OCI-LY1 (cell line): ENCODE results near the gene RAP1B.

Source experiments
- H2AFZ ChIP-seq: fragments of 200-600 bp; sonication (generic), shearing (Covaris generic); 2 replicates; pipeline ENCODE4 v1.6.0; 2014; ENCODE audit warnings: antibody characterized with exemption, mild to moderate bottlenecking, low read length
- H3F3A ChIP-seq: fragments of 200-600 bp; sonication (generic), shearing (Covaris generic); 2 replicates; pipeline ENCODE4 v1.6.0; 2014; ENCODE audit warnings: mild to moderate bottlenecking, antibody characterized with exemption, low read length, moderate library complexity; ENCODE audit not compliant: insufficient read depth
- H3K27ac ChIP-seq: fragments of 200-600 bp; sonication (generic); 2 replicates; pipeline ENCODE4 v1.5.1; 2014; ENCODE audit warnings: low read length, mixed run types, mild to moderate bottlenecking, low read depth; ENCODE audit not compliant: poor library complexity, severe bottlenecking
- H3K27me3 ChIP-seq: fragments of 200-600 bp; sonication (generic); 2 replicates; pipeline ENCODE4 v1.6.0; 2014; ENCODE audit warnings: antibody characterized with exemption, mild to moderate bottlenecking, low read length, moderate library complexity; ENCODE audit not compliant: insufficient read depth
- H3K36me3 ChIP-seq: fragments of 200-600 bp; sonication (generic); 2 replicates; pipeline ENCODE4 v1.6.1; 2014; ENCODE audit warnings: mild to moderate bottlenecking, antibody characterized with exemption, low read length, moderate library complexity, mixed read lengths; ENCODE audit not compliant: insufficient read depth
- H3K4me1 ChIP-seq: fragments of 200-600 bp; sonication (generic); 2 replicates; pipeline ENCODE4 v1.5.1; 2014; ENCODE audit warnings: mild to moderate bottlenecking, low read length, moderate library complexity; ENCODE audit not compliant: insufficient read depth, severe bottlenecking
- H3K4me2 ChIP-seq: fragments of 200-600 bp; sonication (generic), shearing (Covaris generic); 2 replicates; pipeline ENCODE4 v1.6.1; 2014; ENCODE audit warnings: low read length
- H3K4me3 ChIP-seq: fragments of 200-600 bp; sonication (generic); 2 replicates; pipeline ENCODE4 v1.5.1; 2014; ENCODE audit warnings: low read length, low read depth, mild to moderate bottlenecking, mixed read lengths; ENCODE audit not compliant: poor library complexity, severe bottlenecking
- H3K79me2 ChIP-seq: fragments of 200-600 bp; shearing (Covaris generic); 2 replicates; pipeline ENCODE4 v1.6.1; 2016; ENCODE audit warnings: mixed run types, low read length, mixed read lengths; ENCODE audit not compliant: insufficient read depth
- H3K9ac ChIP-seq: fragments of 200-600 bp; sonication (generic), shearing (Covaris generic); 2 replicates; pipeline ENCODE4 v1.6.1; 2014; ENCODE audit warnings: mild to moderate bottlenecking, low read length, mixed read lengths
- H3K9me2 ChIP-seq: fragments of 200-600 bp; sonication (generic), shearing (Covaris generic); 2 replicates; pipeline ENCODE4 v1.6.1; 2014; ENCODE audit warnings: low read depth, mild to moderate bottlenecking, low read length, mixed read lengths
- H3K9me3 ChIP-seq: fragments of 200-600 bp; shearing (Covaris generic); 2 replicates; pipeline ENCODE4 v1.6.1; 2014; ENCODE audit warnings: low read length, mixed read lengths
- H4K20me1 ChIP-seq: fragments of 200-600 bp; sonication (generic), shearing (Covaris generic); 2 replicates; pipeline ENCODE4 v1.6.0; 2016; ENCODE audit warnings: mild to moderate bottlenecking, low read length; ENCODE audit not compliant: insufficient read depth
- CTCF ChIP-seq: fragments of 200-600 bp; sonication (generic), shearing (Covaris generic); IDR thresholded peaks from 2 replicates; pipeline ENCODE4 v1.5.1; 2017; ENCODE audit warnings: mild to moderate bottlenecking, antibody characterized with exemption, low read length, moderate library complexity, mixed read lengths
- EZH2 ChIP-seq: fragments of 200-600 bp; sonication (generic), shearing (Covaris generic); IDR thresholded peaks from 2 replicates; pipeline ENCODE4 v1.8.0; 2017; ENCODE audit warnings: borderline replicate concordance, mixed run types, mild to moderate bottlenecking, antibody characterized with exemption, low read length, moderate library complexity, mixed read lengths

The RAP1B gene

GRCh38 chr12:68667896-68668295 lies 57.2 kb downstream of the RAP1B start:
- no peak overlapping the region for H3K4me2 ChIP-seq

GRCh38 chr12:68671179-68671578 lies 60.5 kb downstream of the RAP1B start:
- H3K4me3 ChIP-seq, result no peak overlapping the region
- peaks cover 2% of the 10 kb centered on the region; the same call in 1 of the 2 replicates for H3K36me3 ChIP-seq
- no peaks in the 10 kb centered on the region; the same call in 1 of the 2 replicates for H3F3A ChIP-seq
- H3K79me2 ChIP-seq, result no peaks in the 10 kb centered on the region
- H3K27ac ChIP-seq, result no peak overlapping the region
- no peaks in the 10 kb centered on the region for H3K27me3 ChIP-seq
- no peaks in the 10 kb centered on the region for H3K9me2 ChIP-seq
- H3K4me2 ChIP-seq, result no peak overlapping the region
- no peak overlapping the region for H2AFZ ChIP-seq
- no peaks in the 10 kb centered on the region for H3K4me1 ChIP-seq
- H3K9ac ChIP-seq, result no peak overlapping the region
- no peaks in the 10 kb centered on the region for H3K9me3 ChIP-seq
- TF ChIP-seq EZH2 (no peak), CTCF (no peak)
- no peaks in the 10 kb centered on the region for H4K20me1 ChIP-seq

More at GRCh38 chr12:68667896-68668295, 57.2 kb downstream of the RAP1B start:
- no peaks in the 10 kb centered on the region; the same call in 1 of the 2 replicates for H3F3A ChIP-seq
- H3K9ac ChIP-seq, result no peak overlapping the region
- no peak overlapping the region for H2AFZ ChIP-seq
- no peaks in the 10 kb centered on the region for H3K79me2 ChIP-seq
- H3K9me2 ChIP-seq, result no peaks in the 10 kb centered on the region
- peaks cover 7% of the 10 kb centered on the region for H3K36me3 ChIP-seq
- no peak overlapping the region for H3K27ac ChIP-seq
- no peaks in the 10 kb centered on the region for H3K9me3 ChIP-seq
- no peaks in the 10 kb centered on the region for H4K20me1 ChIP-seq
- no peaks in the 10 kb centered on the region for H3K27me3 ChIP-seq
- H3K4me3 ChIP-seq, result no peak overlapping the region
- no peaks in the 10 kb centered on the region for H3K4me1 ChIP-seq
- no peak for TF ChIP-seq EZH2
- no peak for TF ChIP-seq CTCF

- Histone ChIP-seq H3K79me2 (no peaks in the 10 kb centered on the region), H3F3A (no peaks in the 10 kb centered on the region; the same call in 1 of the 2 replicates), H3K27ac (no peak overlapping the region), H3K4me1 (no peaks in the 10 kb centered on the region), H3K9me2 (no peaks in the 10 kb centered on the region), H3K4me2 (no peak overlapping the region), H3K9me3 (no peaks in the 10 kb centered on the region), H3K4me3 (no peak overlapping the region), H3K27me3 (no peaks in the 10 kb centered on the region), H3K9ac (no peak overlapping the region), H3K36me3 (peaks cover 2% of the 10 kb centered on the region; the same call in 1 of the 2 replicates), H4K20me1 (no peaks in the 10 kb centered on the region), H2AFZ (no peak overlapping the region)
- TF ChIP-seq EZH2, result no peak
- TF ChIP-seq CTCF, result no peak
These were observed 63.1 kb downstream of the RAP1B start for GRCh38 chr12:68673788-68674187.
